NT2/D1 (cell line): ENCODE measurements around the gene CMC4.

Experiments used
- SUZ12 ChIP-seq: IDR thresholded peaks from 2 replicates; pipeline ENCODE4 v1.6.1; 2011; ENCODE audit not compliant: insufficient read length, insufficient read depth; ENCODE audit errors: extremely low read depth
- YY1 ChIP-seq: IDR thresholded peaks from 2 replicates; pipeline ENCODE4 v1.6.1; 2011; ENCODE audit not compliant: insufficient read length, insufficient read depth

DNA sequence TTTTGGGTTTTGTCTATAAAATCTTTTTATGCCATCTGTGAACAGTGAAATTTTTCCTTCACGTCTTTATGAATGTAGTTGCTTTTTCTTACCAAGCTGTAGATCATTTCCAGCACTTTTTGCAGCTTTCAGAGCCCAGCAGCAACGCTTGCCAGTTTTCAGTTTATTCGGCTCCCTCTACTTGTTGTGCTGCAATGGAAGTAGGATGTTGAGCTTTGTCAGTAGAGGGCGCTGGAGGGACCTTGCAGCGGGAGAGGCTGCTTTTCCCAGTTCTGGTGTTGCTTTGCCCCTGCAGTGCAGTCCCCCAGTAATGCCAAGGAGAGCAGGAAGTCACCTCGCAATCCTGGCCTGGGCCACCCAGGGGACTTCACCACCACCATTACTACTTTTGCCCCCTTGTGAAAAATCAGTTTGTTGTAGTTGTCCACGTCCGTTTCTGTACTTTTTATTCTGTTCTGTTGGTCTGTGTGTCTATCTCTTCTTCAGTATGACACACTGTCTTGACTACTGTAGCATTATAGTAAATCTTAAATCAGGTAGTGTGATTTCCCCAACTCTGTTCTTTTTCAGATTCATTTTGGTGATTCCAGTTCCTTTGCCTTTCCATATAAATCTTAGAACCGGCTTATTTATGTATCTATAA is 21.8 kb downstream of the CMC4 start:
- no peak for TF ChIP-seq YY1
- TF ChIP-seq SUZ12, result no peak
